Fibroblast of lung (primary cell): Measurements from ENCODE around the gene EFCAB6.

ENCODE experiments used
- EZH2 ChIP-seq: IDR thresholded peaks from 2 replicates; pipeline ENCODE4 v1.5.1; 2012; ENCODE audit warnings: low read length, control low read depth, mild to moderate bottlenecking; ENCODE audit errors: missing control alignments
- TF ChIP-seq, protein P1 (sequence below), 2 donors: IDR thresholded peaks in 1 of 2; conservative IDR thresholded peaks in 1 of 2; 1 replicate in 1 of 2; 2 replicates in 1 of 2; pipeline ENCODE4 v1.5.1; 2011 to 2012; ENCODE audit warnings: low read length in 2 of 2, control low read depth in 1 of 2, inconsistent platforms in 1 of 2, low read depth in 1 of 2, mild to moderate bottlenecking in 1 of 2

DNA sequence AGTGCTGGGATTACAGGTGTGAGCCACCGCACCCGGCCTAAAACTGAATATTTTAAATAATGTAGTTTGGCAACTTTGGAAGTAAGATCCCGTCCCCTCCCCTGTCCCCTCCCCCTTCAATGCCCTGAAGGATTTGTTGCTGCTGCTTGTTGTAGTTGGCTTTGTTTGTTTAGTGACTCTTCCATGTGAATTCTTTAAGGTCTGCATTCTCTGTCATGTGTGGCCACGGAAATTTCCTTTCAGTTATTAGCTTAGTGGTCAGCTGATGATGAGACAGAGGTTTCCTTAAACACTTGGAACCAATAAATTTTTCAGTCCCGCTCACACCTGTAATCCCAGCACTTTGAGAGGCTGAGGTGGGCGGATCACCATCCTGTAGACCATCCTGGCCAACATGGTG is 290.4 kb downstream of the EFCAB6 start:
- TF ChIP-seq, protein P1, sequence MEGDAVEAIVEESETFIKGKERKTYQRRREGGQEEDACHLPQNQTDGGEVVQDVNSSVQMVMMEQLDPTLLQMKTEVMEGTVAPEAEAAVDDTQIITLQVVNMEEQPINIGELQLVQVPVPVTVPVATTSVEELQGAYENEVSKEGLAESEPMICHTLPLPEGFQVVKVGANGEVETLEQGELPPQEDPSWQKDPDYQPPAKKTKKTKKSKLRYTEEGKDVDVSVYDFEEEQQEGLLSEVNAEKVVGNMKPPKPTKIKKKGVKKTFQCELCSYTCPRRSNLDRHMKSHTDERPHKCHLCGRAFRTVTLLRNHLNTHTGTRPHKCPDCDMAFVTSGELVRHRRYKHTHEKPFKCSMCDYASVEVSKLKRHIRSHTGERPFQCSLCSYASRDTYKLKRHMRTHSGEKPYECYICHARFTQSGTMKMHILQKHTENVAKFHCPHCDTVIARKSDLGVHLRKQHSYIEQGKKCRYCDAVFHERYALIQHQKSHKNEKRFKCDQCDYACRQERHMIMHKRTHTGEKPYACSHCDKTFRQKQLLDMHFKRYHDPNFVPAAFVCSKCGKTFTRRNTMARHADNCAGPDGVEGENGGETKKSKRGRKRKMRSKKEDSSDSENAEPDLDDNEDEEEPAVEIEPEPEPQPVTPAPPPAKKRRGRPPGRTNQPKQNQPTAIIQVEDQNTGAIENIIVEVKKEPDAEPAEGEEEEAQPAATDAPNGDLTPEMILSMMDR (conservative IDR thresholded peaks at IDR 0.05 in 1 of 2, IDR thresholded peaks at IDR 0.05 in 1 of 2; ENCODE audit: low read depth in 1 of 2, low read length in 2 of 2), result no peak
- no peak for TF ChIP-seq EZH2
